ENCODE data around the gene OPA3.
"Not testable (repeated sequence)": the region's sequence is repeated elsewhere in the genome, so short reads cannot be mapped to it uniquely, and the experiment has no call there.

OPA3 gene

DNA sequence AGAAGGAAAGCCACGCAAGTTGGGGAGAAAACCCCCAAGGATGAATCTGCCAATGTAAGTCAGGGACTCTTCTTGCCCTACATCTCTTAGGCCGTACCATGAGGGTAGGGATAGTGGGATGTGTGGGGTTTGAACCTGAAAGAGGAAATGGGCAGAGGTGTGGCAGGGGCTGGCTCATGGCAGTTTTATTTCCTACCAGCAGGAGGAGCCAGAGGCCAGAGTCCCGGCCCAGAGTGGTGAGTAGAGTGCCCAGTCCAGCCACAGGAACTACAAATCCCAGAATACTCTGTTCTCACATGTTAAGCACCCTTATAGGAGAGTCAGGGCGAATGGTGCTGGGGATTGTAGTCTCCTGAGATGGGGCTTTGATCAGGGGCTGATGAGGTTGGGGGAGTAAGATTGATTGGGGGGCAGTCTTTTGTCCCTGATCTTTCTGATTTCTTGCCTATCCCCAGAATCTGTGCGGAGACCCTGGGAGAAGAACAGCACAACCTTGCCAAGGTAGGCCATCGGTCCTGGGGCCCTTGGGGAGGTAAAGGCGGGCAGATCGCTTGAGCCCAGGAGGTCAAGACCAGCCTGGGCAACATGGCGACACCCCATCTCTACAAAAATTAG is 60.9 kb downstream of the OPA3 start:
- in situ Hi-C loops (cut with HindIII; ENCODE audit: low sequenced_read_pairs), result no loop called here

DNA sequence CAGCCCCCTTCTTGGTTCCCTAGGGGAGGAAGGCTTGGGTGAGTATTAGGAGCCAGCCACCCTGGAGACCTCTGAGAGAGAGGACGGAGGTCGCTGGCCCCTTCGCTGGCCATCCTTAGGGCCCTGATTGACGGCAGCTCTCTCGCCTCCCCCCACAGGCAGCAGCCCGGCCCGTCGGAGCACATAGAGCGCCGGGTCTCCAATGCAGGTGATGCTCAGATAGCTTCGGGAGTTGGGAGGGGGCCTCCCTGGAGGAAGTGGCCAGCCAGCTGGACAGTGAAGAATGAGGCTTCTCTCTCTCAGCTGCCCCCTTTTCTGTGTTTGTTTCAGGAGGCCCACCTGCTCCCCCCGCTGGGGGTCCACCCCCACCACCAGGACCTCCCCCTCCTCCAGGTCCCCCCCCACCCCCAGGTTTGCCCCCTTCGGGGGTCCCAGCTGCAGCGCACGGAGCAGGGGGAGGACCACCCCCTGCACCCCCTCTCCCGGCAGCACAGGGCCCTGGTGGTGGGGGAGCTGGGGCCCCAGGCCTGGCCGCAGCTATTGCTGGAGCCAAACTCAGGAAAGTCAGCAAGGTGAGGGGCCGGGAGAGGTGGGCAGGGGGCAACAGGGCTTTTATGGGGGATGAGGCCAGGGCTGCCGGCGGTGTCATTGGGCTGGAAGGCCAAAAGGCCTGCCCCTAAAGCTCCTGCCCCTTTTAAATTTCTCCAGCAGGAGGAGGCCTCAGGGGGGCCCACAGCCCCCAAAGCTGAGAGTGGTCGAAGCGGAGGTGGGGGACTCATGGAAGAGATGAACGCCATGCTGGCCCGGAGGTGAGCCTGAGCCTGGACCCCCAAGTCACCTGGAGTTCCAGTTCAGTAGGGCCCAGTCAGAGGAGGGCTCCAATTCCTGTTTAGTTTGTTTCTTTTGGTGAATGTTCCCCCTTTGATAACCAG is 62.3 kb downstream of the OPA3 start:
- in situ Hi-C loops (cut with HindIII; ENCODE audit: low sequenced_read_pairs), result no loop called here

DNA sequence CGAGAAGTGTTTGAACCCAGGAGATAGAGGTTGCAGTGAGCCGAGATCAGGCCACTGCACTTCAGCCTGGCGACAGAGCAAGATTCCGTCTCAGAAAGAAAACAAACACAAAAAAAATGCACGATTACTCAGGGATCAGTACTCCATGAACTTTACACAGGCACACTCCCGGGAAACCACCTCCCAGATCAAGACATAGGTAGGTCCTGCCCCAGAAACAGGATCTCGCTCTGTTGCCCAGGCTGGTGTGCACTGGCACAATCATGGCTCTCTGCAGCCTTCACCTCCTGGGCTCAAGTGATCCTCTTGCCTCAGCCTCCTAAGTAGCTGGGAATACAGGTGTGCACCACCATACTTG is 66.2 kb downstream of the OPA3 start:
- in situ Hi-C loops (cut with HindIII; ENCODE audit: low sequenced_read_pairs), result no loop called here

DNA sequence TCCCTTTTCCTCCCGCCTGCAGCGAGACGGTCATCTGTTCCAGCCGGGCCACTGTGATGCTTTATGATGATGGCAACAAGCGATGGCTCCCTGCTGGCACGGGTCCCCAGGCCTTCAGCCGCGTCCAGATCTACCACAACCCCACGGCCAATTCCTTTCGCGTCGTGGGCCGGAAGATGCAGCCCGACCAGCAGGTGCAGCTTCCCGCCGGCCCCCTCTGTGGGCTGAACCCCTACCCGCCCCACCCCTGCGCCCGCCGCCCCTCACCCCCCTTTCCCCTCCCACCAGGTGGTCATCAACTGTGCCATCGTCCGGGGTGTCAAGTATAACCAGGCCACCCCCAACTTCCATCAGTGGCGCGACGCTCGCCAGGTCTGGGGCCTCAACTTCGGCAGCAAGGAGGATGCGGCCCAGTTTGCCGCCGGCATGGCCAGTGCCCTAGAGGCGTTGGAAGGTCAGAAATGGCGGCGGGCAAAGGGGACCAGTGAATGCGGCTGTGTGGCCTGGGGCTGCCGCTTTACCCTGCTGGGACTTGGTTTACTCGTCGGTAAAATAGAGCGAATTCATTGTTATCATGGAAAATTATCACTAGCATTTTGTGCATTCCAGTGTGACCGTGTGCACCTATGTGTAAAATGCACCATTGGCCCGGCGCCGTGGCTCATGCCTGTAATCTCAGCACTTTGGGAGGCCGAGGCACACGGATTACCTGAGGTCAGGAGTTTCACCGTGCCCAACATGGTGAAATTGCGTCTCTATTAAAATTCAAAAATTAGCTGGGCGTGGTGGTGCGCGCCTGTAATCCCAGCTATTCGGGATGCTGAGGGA is 66.7 kb downstream of the OPA3 start:
- in situ Hi-C loops (cut with HindIII; ENCODE audit: low sequenced_read_pairs), result no loop called here

DNA sequence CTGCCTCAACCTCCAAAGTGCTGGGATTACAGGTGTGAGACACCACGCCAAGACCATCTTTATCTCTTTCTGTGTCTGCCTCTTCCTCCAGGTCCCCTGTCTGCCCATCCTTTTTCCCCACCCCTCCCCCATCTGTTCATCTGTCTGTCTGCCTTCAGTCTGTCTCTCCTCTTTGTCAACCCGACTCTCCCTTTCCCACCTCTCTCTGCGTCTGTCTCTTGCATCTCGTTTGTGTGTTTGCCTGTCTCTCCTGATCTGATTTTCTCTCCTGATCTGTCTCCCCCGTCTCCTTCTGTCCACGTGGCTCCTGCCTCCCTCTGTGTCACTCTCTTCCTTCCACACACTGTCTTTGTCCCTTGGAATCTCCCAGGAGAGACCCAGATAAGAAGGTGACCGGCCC is 67.4 kb downstream of the OPA3 start:
- in situ Hi-C loops (cut with HindIII; ENCODE audit: low sequenced_read_pairs), result no loop called here

DNA sequence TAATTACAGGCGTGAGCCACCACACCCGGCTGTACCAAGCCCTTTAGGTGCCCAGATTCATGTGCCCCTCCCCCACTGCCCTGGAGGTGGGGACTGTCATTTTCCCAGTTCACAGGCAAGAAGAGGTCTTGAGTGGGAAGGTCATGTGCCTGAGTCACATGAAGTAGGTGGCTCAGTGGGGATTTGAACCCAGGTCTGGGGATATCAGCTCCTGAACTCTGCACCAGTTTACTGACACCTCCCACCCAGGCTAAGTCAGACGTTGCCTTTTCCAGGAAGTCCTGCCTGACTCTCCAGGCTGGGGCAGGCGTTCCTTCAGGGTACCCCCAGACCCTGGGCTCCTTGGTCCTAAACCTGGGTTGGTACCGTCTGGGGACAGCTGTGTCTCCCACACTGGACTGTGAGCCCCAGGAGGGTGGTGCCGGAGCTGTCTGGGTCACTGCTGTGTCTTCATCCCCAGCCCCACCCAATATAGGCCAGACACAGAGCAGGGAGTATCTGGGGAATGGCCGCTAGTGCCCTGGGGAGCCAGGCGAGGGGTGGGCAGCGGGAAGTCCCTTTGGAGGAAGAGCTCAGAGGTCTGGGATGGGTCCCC is 68.7 kb downstream of the OPA3 start:
- in situ Hi-C loops (cut with HindIII; ENCODE audit: low sequenced_read_pairs), result no loop called here

DNA sequence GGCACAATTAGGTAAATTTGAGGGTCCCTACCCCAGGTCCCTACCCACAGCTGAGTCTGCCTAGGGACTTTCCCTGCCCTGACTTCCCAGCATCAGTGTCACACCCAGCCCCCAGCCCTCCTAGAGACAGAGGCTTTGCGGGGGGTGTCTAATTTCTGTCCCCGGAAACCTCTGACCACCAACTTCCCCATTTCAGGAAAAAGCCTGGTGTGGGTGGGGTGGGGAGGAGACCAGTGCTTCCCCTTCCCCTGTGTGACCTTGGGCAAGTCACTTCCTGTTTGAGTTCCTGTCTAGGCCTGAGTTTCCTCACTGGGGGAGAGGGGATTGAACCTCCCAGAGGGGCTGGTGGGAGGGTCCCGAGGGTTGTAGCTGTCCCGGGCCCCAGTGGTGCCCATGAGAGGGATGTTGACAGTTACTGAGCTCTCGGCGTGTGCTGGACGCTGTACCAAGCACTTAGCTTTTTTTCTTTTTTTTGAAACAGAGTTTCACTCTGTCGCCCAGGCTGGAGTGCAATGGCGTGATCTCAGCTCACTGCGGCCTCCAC is 69.4 kb downstream of the OPA3 start:
- in situ Hi-C loops (cut with HindIII; ENCODE audit: low sequenced_read_pairs), result no loop called here

DNA sequence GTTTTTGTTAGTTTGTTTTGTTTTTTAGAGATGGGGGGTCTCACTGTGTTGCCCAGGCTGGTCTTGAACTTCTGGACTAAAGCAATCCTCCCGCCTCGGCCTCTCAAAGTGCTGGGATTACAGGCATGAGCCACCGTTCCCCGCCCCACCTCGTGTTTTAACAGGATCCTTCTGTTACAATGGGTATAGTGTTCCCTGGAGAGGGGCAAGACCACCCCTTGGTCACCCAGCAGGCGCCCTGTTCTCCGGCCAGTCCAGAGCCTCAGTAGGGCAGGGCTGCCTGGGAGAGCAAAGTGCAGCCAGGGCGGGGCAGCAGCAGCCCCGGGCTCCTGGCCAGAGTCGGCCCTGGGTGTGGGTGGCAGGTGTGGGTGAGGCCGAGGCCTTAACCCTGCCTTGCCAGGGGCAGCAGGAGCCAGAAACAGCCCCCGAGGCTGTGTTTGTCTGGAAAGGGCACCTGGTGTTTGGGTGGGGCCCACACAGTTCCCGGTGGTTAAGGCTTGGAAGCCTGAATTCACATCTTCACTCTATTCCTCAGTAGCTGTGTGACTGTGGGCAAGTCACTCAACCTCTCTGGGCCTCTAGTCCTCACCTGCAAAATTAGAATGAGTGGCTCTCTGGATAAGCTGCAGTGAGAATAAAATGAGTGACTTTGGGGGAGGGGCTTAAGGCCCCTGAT is 70.1 kb downstream of the OPA3 start:
- in situ Hi-C loops (cut with HindIII; ENCODE audit: low sequenced_read_pairs), result no loop called here

DNA sequence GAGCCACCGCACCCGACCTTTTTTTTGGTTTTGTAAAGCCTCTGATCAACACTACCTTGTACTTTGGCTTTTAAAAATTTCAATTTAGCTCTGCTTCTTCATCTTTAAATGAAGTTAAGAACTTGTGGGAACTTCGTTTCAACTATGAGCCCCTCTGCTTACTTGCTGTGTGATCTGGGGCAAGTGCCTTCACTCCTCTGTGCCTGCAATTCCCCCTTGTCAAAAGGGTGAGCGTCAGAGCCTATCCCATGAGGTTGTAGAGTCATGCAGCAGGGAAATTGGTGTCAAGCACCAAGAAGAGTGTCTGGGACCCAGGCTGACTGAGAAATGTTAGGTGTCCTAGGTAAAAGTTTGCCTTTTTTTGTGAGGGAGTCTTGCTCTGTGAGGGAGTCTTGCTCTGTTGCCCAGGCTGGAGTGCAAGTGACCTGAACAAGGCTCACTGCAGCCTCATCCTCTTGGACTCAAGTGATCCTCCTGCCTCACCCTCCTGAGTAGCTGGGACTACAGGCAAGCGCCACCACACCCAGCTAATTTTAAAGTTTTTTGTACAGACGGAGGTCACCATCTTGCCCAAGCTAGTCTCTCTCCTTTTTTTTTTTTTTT is 71.6 kb downstream of the OPA3 start:
- in situ Hi-C loops (cut with HindIII; ENCODE audit: low sequenced_read_pairs), result no loop called here

DNA sequence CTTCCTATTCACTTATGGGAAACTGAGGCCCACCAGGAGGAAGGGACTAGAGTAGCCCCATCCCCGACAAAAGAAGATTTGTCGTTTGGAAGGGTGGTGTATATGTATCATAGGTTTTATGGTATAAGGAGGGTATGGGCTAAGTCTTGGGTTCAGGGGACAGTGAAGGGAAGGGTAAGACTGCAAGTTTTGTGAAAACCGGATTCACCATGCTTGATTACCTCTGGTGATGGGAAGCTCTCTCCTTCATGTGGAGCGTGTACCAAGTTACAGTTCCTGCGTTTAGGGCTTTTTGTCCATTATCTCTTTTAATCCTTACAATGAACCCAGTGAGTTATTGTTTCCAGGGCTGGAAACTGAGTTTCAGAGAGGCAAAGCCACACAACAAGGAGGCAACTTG is 73.5 kb downstream of the OPA3 start:
- in situ Hi-C loops (cut with HindIII; ENCODE audit: low sequenced_read_pairs), result no loop called here

DNA sequence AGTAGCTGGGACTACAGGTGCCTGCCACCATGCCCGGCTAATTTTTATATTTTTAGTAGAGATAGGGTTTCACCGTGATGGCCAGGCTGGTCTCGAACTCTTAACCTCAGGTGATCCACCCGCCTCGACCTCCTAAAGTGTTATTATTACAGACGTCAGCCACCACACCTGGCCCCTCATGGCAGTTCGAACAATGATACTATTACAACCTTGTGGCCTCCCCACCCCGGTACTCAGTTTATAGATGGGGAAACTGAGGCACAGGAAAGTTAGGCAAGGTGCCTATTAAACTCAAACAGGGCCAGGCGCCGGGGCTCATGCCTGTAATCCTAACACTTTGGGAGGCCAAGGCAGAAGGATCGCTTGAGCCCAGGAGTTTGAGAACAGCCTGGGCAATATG is 74.2 kb downstream of the OPA3 start:
- in situ Hi-C loops (cut with HindIII; ENCODE audit: low sequenced_read_pairs), result not testable (repeated sequence)

DNA sequence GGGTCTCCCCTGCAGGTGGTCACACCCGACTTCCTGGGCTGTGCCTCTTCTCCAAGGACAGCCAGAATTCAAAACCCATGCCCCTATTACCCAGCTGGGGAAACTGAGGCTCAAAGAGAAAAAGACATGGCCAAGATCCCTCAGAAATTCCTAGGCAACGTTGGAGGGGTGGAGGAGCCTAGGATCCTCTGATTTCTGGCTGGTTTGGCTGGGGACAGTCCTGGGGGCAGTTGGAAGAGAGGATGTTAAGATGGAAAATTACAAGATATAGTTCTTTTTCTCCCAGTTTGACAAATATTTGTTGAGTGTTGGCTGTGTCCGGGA is 74.9 kb downstream of the OPA3 start:
- in situ Hi-C loops (cut with HindIII; ENCODE audit: low sequenced_read_pairs), result no loop called here

DNA sequence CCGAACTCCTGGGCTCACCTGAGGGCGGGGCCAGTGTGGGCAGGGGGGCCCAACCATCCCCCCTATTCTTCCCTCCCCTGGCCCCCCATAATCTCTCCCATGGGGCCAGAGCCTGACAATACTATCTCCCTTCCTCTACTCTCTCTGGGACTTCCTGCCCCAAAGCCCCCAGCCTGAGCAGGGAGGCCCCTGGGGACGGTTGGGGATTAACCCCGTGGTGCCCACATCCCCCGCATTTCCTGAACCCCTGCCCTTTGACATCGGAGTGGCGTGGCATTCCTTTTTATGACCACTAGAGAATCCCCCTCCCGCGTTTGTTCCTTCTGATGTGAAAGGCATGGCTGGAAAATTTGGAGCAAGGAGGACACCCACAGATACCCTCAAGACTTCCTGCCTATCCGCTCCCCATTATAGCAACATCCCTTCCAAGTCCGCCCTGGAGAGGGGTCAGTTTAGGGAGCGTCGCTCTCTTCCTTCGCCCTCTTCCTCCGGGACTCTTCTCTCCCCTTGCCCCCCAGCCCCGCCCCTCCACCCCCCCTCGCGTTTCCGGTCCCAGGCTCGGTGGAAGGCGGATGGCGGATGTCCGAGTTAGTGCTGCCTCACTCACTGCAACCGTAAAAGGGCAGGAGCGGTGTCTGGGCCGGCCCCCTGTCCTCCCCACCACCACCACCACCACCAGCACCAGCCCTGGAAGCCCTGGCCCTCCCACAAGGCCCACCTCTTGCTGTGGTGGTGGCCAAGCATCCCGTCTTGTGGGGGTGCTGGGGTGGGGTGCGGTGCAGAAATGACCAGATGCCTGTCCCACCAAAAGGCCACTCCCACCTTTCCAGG is 75.5 kb downstream of the OPA3 start:
- in situ Hi-C loops (cut with HindIII; ENCODE audit: low sequenced_read_pairs), result no loop called here

DNA sequence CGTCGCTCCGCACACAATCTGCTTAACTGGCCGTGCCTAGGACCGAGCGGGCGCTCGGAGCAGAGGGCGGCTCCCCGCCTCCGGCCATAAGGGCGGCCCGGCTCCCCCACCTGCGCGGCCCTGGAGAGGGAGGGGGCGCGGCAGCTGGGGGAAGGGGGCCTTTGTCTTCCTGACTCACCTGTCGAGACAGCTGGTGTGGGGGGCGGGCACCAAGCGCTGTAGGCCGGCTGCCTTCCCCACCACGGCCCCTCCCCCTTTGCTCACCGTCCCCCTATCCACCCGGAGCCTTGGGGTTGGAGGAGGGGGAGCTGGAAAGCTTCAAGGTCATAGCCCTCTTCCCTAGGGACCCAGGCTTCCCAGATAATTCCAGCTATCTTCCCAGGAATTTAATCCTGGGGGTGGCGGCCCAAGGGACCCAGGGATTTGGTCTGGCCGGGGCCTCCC is 76.2 kb downstream of the OPA3 start:
- in situ Hi-C loops (cut with HindIII; ENCODE audit: low sequenced_read_pairs), result no loop called here

DNA sequence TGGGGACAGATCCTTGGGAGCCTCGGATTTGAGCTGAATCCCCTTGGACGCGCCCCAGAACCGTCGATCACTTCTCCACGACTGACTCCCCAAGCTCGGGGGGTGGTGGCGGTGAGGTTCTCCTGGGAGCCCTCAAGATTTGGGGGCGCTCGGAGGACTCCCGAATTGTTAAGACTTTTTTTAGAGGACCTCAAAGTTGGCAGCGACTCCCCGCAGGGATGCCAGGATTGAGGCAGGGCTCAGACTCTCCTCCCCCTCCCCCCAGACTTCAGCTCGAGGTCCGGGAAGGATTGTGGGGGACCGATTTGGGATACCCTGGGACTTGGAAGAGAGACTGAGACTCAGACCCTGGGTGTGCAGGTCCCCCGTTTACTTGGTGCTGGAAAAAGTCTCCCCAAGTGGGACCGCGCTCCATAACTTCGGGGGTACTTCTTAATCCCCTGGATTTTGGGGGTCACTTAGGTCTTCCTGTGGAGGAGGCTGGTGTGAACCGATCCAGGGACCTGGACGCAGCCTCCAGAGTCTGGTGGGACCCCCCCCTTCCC is 76.7 kb downstream of the OPA3 start:
- in situ Hi-C loops (cut with HindIII; ENCODE audit: low sequenced_read_pairs), result no loop called here

DNA sequence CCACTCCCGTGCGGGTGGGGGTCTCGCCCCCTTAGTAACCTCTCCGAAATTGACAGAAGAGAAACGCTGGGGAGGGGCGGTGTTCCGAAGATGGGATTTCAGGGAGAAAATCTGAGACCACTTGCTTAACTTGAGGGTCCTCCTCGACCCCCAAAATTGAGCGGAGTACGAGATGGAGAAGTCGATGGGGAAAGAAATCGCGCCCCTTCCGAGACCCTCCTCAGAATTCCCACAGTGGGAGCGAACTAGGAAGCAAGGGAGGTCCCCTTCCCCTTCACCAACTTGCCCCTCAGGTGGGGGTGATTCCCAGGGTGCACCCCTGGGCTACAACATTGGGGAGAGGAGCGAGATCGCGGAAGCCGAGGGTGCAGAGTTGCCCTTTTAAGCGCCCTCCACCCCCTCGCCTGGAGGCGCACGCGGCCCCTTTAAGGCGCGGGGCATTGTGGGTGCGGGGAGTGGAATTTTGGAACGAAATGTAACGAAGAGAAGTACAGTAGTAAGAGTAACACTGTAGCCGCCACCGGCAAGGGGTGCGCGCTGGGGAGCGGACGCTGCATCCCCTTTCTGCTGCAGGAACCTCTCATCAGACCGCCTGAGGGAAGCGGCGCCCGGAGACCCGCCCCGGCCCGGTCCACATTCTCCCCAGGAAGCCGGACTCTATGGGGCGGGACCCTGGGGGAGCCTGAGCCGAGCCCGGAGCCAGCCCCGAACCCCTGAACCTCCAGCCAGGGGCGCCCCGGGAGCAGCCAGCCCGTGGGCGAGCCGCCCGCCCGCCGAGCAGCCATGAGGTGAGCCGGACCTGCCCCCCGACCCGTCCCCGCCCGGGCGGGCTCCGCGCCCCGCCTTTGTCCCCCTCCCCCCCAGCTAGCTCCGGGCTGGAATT is 77.4 kb downstream of the OPA3 start, which contains the start of gene VASP:
Gene VASP, plus strand, starts transcription at position 491 of the 883 bp plus-strand sequence. Its CDS starts 293 bp downstream, at position 784.
- in situ Hi-C loops (cut with HindIII; ENCODE audit: low sequenced_read_pairs), result no loop called here

DNA sequence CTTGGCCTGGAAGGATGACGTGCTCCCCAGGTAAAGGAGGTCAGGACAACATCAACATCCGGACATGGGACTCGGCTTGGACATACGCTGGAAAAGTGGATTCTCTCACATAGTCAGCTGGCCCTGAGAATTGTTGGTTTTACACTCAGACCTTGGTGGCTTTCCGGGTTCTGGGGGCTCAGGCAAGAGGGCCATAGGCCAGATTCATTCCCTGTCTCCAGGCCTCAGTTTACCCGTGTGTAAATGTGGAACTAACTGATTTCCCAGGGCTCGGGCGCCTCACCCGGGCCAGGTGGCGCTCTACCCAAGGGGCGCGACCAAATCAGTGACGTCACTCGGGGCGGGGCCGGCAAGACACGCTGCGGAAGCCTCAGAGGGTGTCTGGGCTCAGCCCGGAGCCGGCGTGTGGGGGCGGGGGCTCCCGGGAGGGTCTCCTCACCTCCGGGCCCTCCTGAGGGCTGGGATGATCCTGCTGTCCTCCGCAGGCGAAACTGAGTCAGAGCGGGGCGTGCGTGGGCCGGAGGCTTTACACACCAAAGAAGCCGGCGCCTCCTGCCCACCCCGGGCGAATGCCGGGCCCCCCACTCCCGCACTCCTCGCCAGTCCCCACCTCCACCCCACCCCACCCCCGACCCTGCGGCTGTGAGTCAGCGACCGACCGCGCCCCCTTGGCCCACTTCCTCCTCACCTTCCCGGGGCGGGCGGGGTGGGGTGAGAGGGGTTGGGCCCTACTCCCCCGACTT is 78.2 kb downstream of the OPA3 start:
- in situ Hi-C loops (cut with HindIII; ENCODE audit: low sequenced_read_pairs), result no loop called here

Data from DLD1 (cell line).